ENCODE data around the gene SLC9A5.
A peak's percentile ranks its signal among the peaks of the same experiment; 100 is the strongest.

SLC9A5 gene

DNA sequence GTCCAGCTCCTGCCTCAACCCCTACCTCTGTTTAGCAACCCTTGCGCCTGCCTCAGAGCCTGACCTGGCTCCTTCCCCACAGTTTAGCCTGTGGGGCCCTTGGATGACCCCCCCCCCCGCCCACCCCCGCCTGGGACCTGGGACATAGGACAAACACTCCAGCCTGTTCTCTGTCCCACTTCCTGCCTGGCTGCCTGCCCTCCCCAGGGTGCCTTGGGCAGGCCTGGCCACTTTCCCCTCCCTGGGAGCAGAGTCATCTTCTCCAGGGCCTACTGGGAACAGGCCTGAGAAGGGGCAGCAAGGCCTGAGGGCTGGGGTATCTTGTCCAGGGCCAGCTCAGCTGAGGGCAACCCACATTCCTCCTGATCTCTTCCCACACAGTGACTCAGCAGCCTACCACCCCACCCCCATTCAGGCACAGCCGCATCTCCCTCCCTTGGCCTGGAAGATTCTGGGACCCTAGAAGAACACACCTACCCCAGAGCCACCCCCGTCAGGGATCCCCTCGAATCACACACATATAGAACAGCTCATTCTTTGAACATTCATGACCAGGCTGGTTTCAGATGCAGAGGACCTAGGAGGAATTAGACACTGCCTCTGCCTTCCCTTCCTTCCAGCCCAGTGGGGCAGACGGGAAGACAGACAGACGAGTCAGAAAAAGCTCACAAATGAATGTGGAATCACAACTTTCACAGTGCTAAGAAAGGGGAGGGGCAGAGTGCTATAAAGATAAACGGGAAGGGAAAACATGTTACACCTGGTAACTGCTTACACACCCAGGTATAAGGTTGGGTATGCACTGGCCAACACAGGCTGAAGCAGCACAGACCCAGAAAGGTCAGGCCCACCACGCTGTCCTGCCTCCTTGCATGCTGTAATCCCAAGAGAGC lies 7.5 kb upstream of the SLC9A5 start:
- peak; percentile 84 for DNase-seq

DNA sequence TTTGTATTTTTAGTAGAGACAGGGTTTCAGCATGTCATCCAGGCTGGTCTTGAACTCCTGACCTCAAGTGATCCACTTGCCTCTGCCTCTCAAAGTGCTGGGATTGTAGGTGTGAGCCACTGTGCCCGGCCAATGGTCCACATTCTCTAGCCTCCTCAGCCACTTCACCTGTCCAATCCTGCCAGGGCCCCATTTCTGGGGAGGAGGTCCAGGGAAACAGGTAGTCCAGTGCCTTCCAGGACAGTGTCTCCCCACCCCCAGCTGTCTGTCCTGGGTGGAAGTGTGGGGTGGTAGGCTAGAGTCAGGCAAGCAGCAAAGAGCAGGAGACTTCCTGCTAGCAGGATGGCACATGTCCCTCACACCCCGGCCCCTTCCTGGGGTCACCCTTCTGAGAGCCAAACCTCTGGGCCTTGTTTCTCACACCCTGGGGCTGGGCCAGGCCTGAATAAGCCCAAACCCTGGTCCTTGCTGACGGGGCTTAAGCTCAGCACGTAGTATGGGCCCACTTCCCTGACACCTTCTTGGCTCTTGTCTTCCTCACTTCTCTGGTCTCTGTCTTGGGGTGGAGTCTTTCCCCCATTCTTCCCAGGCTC lies 6.5 kb upstream of the SLC9A5 start:
- no peak for DNase-seq

DNA sequence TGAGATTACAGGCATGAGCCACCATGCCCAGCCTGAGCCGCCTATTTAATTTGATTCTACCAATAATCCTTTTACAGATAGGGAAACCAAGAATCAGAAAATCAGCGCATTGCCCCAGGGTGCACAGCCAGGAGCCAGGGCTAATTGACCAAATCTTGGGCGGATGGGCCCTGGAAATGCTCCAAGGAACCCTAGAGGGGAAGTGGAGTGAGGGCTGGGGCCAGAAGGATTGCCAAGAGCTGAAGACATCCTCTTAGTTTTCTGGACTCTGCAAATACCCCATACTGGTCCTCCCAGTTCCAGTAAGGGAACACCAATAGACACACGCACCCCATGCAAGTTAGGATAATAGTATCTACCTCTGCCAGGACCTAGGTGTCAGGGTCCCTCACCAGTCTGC lies 5.3 kb upstream of the SLC9A5 start:
- no peak for DNase-seq

DNA sequence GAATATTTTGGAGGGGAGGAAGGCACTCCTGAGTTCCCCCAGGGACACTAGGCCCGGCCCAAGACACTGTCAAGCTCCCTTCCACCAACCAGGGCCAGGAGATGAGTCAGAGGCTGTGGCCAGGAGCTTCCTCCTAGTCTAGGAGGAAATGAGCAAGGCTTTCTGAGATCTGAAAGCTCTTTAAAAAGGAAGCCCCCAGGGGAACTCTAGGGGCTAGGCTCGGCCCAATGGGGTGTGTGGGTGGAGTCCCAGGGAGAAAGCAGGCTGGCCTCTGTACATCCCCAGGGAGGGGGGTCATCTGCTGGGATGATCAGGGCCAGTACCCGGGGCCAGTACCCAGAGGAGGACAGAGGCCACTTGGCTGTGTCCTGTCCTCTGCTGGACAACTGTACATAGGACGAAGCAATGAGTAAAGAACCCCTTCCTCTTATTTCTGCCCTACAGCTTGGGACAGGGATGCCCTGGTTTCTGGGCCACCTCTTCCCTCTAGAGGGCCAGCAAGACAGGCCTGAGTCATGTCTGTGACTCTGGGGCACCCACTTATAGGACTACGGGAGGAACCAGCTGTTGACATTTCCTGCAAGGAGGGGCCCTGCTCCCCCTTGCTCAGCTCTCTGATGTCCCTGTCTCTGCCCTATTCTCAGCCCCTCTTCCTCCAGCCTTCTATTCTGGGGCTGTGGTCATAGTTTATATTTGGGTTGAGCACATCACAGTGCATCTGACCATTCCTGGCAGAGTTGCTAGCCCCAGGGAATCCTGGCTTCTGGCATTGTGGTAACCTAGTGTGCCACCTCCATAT lies 4.2 kb upstream of the SLC9A5 start:
- peak; percentile 91 for DNase-seq

DNA sequence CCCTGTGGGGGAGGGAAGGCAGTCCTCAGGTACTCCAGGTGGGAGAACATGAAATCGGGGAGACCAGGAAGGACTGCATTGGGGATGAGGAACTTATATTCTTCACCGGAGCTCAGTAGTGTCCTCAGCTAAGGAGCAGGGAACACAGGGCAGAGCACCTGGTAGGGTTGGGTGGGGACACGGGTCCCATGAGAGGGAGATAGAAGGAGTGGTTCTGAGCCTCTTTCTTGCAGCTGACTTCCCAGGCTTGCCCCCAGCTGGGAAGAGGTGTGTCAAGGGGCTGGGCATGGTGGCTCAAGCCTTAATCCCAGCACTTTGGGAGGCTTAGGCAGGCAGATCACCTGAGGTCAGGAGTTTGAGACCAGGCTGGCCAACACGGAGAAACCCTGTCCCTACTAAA lies 3.6 kb upstream of the SLC9A5 start:
- DNase-seq: no peak

DNA sequence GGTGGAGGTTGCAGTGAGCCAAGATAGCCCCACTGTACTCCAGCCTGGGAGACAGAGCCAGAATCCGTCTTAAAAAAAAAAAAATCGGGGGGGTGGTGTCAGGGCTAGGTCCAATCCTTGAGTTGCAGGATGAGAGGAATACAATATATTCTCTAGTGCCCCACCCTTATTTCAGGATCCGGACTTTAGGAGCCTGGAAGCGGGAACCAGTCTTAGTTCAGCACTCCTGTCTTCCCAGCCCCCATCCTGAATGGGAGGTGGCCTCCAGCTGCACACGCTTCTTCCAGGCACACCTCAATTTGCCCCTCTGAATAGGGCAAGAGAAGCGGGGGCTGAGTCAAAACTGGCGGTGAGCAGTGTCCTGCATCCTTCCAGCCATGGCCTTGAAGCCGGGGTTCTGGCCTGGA lies 3.1 kb upstream of the SLC9A5 start:
- DNase-seq: no peak

DNA sequence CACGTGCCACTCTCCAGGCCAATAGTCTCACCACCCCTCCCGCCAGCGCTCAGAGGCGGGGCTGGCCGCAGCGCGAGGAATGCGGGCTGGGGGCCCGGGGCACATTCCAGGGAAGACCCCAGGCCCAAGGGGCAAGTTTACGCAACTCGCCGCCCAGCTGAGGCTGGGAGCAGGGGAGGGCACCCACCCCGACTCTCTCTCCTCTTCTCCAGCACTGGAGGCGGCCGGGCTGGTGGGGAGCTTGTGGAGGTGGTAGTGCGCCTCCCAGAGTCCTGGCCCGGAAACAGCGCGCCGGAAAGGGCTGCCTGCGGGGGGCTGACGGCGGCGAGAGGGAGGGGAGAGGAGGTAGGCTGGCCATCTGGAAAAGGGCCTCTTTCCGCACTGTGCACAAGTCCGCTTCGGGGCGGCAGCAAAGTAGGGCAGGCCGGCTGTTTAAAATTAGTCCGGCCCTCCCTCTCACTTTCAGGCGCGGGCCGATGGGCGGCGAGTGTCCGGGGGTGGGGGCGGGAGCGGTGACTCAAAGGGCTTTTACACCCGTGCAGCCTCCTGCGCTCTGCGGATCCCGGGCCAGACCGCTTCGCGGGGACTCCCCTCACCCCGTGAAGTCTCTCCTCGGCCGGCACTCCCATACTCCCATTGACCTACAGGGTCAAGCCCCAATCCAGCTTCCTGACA lies 2.6 kb upstream of the SLC9A5 start:
- DNase-seq: peak; percentile 88

DNA sequence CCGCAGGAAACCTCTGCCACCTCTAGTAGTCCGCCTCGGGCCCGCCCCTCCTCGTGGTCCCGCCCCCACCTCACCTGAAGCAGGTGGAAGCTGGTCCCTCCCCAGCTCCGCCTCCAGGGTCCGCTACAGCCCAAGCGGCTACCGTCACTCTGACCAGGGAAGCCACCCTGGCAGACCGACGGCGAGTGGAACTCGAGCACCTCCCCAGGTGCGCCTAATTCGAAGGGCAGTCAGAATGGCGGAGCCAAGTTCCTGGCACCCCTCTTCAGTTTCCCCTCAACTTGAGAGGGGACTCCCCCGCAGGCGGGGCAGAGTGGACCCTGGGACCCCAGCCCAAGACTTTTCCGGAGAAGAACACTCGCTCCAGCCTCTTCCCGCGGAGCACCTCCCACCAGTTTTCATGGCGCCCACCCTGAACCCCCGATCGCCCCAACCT lies 2.0 kb upstream of the SLC9A5 start:
- no peak for DNase-seq

DNA sequence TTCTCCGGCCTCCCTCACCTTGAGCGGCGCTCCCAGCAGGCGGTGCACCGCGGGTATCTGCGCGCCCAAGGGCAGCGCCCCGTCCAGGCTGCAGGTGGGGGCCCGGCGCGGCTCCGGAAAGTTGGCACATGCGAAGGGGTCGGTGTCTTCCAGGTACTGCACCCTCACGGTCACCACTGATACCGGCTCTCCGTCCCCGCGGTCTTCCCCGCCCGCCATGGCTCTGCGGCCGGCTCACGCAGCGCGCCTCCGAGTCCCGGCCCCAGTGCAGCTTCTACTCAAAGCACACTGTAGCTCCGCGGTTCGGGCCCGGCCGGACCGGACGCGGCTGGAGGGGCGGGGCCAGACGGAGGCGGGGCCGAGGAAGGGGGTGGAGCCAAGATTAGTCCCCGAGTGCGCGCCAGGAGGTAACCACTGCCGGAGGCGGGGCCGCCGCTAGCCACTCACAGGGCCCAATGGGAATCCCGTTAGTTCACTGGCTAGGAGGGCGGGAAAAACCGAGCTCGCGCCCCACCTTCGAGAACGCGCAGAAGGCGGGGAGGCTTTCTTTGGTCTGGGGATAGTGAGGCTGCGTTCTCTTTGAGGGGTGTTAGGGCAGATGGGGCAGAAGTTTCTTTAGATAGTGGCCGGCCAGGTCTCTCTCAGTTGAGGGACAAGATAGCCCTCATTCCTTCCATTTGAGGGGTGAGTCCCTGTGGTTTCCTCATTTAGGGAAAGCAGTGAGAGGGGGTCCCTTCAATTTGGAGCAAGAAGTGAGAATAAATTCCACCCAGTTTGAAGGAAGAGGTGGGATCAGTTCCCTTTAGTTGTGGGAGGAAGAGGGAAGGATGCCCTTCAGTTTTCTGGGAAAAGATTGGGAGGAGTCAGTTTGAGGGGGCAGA lies 1.3 kb upstream of the SLC9A5 start, which contains the start of gene FHOD1:
Gene FHOD1 (minus strand): TSS at position 290 of the 881 bp plus-strand sequence. CDS start 71 bp downstream, at position 219.
- DNase-seq: peak; percentile 94

DNA sequence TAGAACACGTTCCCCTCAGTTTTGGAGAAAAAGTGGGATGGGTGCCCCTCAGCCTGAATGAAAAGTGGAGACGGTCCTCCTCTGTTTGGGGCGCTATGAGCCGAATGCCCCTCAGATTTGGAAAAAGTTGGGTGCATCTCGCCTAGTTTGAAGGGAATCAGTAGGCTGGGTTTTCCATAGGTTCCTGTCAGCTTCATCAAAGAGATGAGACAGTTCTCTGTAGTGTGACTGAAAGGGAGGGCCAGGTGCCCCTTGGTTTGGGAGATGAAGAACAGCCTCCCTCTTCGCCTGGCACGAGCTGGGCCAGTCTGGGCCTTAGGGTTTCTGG lies 742 bp upstream of the SLC9A5 start:
- no peak for DNase-seq

DNA sequence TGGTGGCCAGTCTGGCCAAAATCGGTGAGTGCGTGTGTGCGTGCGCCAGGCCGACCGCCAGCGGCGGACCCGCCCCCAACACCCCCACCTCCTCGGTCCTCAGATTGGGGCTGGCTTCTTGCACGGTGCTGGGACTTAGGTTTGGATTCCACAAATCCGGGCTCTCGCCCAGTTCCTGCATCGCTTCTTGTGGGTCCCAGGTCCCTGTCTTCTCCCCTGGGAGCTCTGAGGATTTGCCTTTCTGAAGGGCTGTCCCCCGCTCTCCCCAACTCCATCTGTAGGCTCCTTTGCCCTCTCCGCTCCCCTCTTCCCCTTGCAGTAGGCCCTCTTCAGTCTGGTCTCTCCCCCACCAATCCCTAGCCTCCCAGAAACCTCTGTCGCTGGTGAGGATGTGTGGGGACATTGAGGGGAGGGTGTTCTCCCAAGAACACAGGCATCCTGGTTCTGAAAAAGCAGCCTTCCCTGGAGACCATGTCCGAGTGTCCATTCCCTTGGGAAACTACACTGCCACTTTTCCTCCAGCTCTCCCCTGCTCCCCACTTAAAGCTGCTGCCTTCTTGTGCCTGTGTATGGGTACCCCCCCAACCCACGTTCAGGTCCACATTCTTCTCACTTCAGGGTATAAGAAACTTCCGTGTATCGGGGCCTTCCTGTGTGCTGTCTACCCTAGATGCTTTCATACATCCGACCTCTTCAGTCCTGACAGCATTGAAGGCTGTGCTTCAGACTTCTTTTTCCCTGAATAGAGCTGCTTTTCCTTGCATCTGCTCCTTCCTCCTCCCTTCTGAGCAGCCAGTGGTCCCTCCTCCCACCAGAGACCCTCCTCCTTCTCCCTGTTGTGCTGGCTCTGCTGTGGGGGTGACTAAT lies 632 bp downstream of the SLC9A5 start:
- no peak for DNase-seq

DNA sequence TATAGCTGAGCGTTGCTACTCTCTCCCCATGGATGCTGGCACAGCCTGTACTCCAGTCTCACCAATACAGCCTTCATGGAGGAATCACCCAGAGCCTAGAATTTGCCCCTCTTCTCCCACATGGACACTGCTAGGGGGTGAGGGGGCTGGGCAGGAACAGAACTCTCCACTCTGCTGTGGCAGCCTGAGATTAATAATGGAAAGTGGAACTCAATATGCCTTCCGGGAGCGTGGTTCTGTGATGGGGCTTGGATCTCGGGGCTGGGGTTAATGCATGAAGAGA lies 1.2 kb downstream of the SLC9A5 start:
- no peak for DNase-seq

DNA sequence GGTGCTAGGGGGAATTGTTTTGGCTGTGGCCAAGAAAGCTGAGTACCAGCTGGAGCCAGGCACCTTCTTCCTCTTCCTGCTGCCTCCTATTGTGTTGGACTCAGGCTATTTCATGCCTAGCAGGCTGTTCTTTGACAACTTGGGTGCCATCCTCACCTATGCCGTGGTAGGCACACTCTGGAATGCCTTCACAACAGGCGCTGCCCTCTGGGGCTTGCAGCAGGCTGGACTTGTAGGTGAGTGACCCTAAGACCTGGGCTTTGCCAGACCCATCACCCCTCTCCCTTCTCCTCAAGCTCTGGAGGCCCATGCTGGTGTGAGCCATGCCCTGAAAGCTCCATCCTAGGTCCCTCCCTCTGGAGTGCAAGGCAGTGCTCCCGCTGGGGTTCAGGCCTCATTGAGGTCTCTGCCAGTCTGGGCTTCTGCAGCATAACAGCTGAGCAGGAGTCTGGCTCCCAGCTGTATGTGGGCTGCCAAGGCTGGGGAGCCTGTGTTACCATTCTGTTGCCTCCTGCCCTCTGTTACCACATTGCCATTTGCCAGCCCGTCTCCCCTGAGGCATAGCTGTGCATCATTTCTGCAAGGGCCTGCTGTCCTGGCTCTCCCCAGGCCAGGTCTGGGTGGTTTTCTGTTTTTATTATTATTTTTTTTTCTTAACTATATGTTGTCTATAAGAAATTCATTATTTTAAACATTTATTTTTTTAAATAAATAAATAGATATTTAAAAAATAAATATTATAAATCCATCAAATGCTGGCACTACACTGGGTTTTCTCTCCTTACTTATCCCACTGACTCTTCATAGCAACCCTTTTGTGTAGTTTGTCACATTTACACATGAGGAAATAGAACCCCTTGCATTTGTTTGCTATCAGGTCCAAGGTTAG lies 4.1 kb downstream of the SLC9A5 start:
- no peak for DNase-seq

DNA sequence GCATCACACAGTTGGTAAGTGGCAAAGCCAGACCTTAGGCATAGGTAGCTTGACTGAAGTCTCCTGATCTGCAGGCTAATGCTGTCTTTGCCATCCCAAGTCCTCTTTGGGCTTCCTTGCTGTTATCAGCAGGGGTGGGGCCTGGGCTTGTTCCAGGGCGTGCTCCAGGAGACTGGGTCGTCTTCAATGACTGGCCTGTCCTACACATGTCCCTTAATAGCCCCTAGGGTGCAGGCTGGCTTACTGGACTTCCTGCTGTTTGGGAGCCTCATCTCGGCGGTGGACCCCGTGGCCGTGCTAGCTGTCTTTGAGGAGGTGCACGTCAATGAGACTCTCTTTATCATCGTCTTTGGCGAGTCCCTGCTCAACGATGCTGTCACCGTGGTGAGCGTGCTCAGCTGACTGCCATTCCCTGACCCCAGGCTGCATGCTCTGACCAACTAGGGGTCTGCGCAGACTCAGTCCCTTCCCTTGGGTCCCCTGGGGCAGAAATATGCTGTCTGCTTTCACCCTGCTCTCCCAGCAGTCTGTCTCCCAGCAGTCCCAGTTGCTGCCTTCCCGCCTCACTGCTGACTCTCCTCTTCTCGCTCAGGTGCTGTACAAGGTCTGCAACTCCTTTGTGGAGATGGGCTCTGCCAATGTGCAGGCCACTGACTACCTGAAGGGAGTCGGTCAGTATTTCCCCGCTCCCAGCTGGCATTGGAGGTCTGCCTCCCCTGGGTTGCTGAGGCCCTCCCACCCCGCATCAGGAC lies 6.2 kb downstream of the SLC9A5 start:
- no peak for DNase-seq

DNA sequence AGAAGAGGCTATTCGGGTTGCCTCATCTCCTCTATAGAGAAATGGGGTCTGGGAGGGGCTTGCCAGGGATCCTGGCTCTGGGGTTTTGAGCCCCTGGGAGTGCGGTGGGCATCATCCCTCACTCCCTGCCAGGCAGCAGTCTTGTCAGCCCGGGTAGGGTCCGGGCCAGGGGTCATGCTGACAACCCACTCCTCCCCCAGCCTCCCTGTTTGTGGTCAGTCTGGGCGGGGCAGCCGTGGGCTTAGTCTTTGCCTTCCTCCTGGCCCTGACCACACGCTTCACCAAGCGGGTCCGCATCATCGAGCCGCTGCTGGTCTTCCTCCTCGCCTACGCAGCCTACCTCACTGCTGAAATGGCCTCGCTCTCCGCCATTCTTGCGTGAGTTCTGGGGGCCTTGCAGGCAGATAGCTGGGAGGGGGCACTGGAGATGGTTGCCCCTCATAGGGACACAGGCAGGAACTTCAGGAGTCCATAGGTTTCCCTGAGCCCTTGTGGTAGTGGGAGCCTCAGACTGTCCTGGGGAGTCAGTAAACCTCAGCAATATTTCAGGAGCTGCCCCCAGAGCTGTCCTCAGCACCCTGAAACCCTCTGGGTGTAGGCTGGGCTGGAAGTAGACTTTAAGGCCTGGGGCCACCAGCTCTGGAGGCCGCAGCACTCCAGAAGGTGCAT lies 6.9 kb downstream of the SLC9A5 start:
- DNase-seq: no peak

DNA sequence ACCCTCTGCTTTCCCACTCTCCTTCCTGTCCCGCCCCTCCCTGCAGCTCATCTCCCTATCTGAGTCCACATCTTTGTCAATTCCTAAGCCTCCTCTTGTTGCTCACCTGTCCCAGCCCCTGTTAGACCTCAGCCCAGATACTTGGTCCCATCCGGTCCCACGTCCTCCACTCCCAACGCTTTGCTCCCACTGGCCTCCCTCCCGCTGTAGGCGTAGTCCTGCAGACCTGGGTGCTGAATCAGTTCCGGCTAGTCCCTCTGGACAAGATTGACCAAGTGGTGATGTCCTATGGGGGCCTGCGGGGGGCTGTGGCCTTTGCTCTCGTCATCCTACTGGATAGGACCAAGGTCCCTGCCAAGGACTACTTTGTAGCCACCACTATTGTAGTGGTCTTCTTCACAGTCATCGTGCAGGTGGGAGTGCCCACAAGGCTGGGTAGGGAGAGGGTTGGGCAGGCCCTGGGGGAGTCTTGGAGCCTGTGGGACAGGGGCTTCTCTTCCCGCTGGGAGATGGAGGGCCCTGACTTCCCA lies 8.0 kb downstream of the SLC9A5 start:
- DNase-seq: no peak

DNA sequence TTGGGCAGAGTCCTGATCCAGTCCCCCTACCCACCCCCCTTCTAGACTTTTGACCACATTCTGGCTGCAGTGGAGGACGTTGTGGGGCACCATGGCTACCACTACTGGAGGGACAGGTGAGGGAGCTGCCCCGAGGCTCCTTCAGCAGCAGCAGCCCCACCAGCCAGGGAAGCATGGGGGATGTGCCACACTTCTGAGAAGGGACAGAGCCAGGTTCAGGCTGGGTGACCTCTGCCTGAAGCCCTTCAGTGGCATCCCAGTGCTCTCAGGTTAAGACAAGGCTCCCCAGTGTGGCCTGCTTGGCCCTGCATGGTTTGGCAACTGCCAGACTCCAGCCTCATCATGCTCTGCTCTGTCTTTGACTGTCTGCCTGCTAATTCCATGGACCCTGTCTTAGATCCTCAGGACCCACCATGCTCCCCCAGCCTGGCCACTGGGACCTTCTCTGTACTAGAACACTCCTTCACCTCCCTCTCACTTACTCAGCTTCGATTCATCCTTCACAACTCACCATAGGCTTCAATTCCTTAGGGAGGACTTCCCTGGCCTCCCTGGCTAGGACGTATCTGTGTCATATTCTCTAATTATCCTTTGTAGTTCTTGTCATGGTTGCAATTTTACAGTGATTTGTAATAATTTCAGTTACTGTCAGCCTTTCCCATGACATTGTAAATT lies 8.8 kb downstream of the SLC9A5 start:
- DNase-seq: no peak
